Cardiac muscle cell (in vitro differentiated cells and primary cell): ENCODE data around the gene JPH2. TPM values are rescaled to one million over a fixed set of nuclear protein-coding genes. Genes with fewer than 3 reads are reported as not detected.

Source experiments
- DNase-seq, 2 donors: peaks; one replicate each; pipeline versions ENCODE4 v3.0.0 to v3.0.0-alpha.2; 2010 to 2017; ENCODE audit warnings: low read depth in 1 of 2, low spot score in 1 of 2
- H3K27ac ChIP-seq: fragments of 200-600 bp; sonication (generic); 2 replicates; pipeline ENCODE4 v1.5.1; 2016
- H3K27me3 ChIP-seq: fragments of 200-600 bp; sonication (generic); 2 replicates; pipeline ENCODE4 v1.6.0; 2016; ENCODE audit warnings: control low read depth
- H3K36me3 ChIP-seq: fragments of 200-600 bp; sonication (generic); 2 replicates; pipeline ENCODE4 v1.5.1; 2016; ENCODE audit warnings: control low read depth
- H3K4me1 ChIP-seq: fragments of 200-600 bp; sonication (generic); 2 replicates; pipeline ENCODE4 v1.8.1; 2017; ENCODE audit warnings: low read depth, mild to moderate bottlenecking, mixed run types
- H3K4me3 ChIP-seq: fragments of 200-600 bp; sonication (generic); 2 replicates; pipeline ENCODE4 v1.5.1; 2016; ENCODE audit warnings: mild to moderate bottlenecking
- H3K9me3 ChIP-seq: fragments of 200-600 bp; sonication (generic); 2 replicates; pipeline ENCODE4 v1.5.1; 2017; ENCODE audit warnings: low read depth, mild to moderate bottlenecking, control low read depth
- polyA plus RNA-seq: library from polyadenylated mRNA; unstranded; fragments of >200 nt; fragmentation: Nextera tagmentation; extraction: Ambion mirVana; gene quantifications from 2 replicates; pipeline ENCODE4 v1.2.1, GENCODE V29; 2016
- total RNA-seq: library from RNA; depleted of rRNA; stranded (reverse); fragments of >200 nt; gene quantifications from 2 replicates; pipeline ENCODE4 v1.2.3, GENCODE V29; 2016
- TF ChIP-seq, protein P1 (sequence below): IDR thresholded peaks from 2 replicates; pipeline ENCODE4 v1.5.1; 2012; ENCODE audit warnings: low read depth, mild to moderate bottlenecking, low read length

Gene JPH2
- total and polyA plus RNA-seq, 2 experiments from 2014 or later, result 97.2 to 205 TPM

DNA sequence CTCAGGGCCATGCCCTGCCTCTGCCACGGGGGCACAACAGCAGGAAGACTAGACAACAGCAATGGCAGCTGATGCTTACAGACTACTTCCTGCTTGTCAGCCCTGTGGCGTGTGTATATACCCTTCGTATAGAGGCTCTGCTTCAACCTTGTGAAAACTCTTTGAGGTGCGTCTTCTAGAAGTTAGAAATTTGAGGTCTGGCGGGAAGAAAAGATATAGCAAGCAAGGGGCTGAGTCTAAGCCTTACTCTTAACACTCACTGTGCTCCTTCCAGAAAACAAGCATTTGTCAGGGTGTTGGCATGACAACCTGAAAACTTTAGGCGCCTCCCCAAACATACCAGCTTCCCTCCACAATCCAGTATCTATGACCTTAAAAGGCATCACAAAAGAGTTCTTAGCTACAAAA, 33.3 kb downstream of the JPH2 start:
- peak in 1 of 2 donors; percentile 52 for DNase-seq
- TF ChIP-seq, protein P1, sequence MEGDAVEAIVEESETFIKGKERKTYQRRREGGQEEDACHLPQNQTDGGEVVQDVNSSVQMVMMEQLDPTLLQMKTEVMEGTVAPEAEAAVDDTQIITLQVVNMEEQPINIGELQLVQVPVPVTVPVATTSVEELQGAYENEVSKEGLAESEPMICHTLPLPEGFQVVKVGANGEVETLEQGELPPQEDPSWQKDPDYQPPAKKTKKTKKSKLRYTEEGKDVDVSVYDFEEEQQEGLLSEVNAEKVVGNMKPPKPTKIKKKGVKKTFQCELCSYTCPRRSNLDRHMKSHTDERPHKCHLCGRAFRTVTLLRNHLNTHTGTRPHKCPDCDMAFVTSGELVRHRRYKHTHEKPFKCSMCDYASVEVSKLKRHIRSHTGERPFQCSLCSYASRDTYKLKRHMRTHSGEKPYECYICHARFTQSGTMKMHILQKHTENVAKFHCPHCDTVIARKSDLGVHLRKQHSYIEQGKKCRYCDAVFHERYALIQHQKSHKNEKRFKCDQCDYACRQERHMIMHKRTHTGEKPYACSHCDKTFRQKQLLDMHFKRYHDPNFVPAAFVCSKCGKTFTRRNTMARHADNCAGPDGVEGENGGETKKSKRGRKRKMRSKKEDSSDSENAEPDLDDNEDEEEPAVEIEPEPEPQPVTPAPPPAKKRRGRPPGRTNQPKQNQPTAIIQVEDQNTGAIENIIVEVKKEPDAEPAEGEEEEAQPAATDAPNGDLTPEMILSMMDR, result no peak
- Histone ChIP-seq H3K9me3 (no peaks in the 10 kb centered on the region), H3K36me3 (peaks cover 18% of the 10 kb centered on the region), H3K4me1 (peaks cover 10% of the 10 kb centered on the region), H3K27me3 (no peaks in the 10 kb centered on the region), H3K27ac (peak overlapping the region; percentile 87), H3K4me3 (no peak overlapping the region)

DNA sequence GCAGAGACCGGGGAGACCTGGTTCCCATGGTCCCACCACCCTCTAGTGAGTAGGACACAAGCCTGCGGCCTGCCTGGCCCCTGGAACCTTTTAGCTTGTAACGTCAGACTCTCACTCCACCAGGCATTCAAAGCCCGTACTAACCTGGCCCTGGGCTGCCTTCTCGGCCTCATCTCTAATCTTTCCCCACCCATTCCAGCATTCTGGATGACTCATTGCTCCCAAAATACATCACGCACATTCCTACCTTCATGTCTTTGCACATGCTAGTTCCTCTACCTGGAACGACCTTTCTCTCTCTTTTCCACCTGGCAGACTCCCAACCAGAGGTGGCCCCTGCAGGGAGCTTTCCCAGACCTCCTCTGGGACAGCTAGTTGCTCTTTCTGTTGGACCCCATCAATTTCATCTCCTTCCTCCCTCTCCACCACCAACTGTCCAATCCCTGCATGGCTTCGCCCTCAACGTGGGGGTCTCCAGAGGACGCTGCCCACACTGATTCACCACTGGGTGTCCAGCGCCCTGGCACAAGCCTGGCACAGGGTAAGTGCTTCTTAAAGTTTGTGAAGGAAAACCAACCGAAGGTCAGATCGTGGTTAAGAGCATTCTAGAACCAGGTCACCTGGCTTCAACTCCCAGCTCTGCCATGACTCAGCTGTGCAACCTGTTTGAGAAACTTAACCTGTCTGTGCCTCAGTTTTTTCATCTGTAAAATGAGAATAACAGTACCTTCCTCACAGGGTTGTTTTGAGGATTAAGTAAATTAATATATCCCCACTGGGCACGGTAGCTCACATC, 35.2 kb downstream of the JPH2 start:
- Histone ChIP-seq H3K9me3 (no peaks in the 10 kb centered on the region), H3K36me3 (peaks cover 16% of the 10 kb centered on the region), H3K4me3 (no peak overlapping the region), H3K4me1 (peaks cover 8% of the 10 kb centered on the region), H3K27ac (peak overlapping the region; percentile 87), H3K27me3 (no peaks in the 10 kb centered on the region)
- no peak for DNase-seq
- TF ChIP-seq, protein P1, result no peak

DNA sequence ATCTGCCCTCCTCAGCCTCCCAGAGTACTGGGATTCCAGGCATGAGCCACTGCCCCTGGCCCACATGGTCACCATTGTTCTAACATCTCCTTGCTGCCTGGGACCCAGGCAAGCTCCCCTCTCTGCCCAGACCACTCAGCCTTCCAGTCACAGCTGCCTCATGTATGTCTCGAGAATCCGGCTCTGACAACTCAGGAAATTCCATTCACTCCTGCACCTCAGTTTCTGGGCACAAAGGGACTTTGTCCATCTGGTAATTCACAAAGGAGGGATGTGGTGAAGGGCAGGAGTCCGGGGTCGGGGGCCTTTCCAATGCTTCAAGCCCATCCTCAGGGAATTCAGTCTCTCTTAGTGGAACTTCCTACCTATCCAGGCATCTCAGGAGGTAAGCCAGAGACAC, 40.7 kb downstream of the JPH2 start:
- TF ChIP-seq, protein P1, result no peak
- no peaks in the 10 kb centered on the region for H3K9me3 ChIP-seq
- peaks cover 8% of the 10 kb centered on the region for H3K36me3 ChIP-seq
- H3K27me3 ChIP-seq, result no peaks in the 10 kb centered on the region
- H3K4me1 ChIP-seq, result peaks cover 42% of the 10 kb centered on the region
- no peak overlapping the region for H3K4me3 ChIP-seq
- DNase-seq, result peak in 1 of 2 donors; percentile 23
- H3K27ac ChIP-seq, result peak overlapping the region; percentile 100

DNA sequence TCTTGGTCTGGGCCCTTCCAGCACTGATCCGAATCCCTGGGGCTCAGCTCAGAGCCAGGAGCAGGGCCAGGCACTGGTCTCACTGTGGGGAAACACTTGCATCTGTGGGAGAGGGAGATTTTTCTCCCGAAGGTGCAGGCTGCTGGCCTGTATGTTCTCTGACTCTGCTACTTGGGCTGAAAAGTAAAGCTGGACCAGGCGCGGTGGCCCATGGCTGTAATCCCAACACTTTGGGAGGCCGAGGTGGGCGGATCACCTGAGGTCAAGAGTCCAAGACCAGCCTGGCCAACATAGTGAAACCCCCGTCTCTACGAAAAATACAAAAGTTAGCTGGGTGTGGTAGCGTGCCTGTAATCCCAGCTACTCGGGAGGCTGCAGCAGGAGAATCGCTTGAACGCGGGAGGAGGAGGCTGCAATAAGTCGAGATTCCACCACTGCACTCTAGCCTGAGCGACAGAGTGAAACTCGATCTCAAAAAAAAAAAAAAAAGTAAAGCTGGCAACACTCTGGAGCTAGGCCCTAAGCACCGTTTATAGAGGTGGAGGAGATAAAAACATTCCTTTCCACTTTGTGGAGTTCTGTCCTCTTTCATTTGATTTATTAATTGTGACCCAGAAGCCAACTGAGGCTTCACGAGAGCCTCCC, 41.7 kb downstream of the JPH2 start:
- Histone ChIP-seq H3K4me1 (peaks cover 51% of the 10 kb centered on the region), H3K4me3 (no peak overlapping the region), H3K9me3 (no peaks in the 10 kb centered on the region), H3K27ac (peak overlapping the region; percentile 100), H3K27me3 (no peaks in the 10 kb centered on the region), H3K36me3 (peaks cover 8% of the 10 kb centered on the region)
- no peak for DNase-seq
- TF ChIP-seq, protein P1, result no peak

DNA sequence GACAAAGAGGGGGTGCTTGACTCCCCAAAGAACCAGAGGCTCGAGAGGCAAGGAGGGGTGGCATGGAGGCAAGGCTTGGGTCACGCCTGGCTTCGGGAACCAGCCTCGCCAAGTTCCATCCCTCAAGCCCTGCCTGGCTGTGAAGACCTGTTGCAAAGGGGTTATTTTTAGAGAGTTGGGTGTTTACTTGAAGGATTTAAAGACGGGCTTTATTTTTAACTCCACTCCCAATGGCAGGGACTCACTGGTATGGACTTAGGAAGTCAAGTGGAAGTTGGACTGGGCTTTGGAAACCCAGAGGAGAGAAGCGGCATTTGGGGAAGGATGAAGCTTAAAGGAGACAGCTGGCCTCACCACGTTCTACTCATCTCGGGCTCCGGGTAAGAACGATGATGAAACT, 43.1 kb downstream of the JPH2 start:
- TF ChIP-seq, protein P1, result no peak
- no peaks in the 10 kb centered on the region for H3K27me3 ChIP-seq
- H3K4me3 ChIP-seq, result no peak overlapping the region
- peaks cover 8% of the 10 kb centered on the region for H3K36me3 ChIP-seq
- H3K9me3 ChIP-seq, result no peaks in the 10 kb centered on the region
- peak overlapping the region; percentile 100 for H3K27ac ChIP-seq
- H3K4me1 ChIP-seq, result peaks cover 64% of the 10 kb centered on the region
- peak in 1 of 2 donors; percentile 66 for DNase-seq
